OCI-LY3 (cell line): ENCODE data around the gene LRRC38.

Source experiments
- EZH2phosphoT487 ChIP-seq: fragments of 200-600 bp; shearing (Covaris generic); IDR thresholded peaks from 2 replicates; pipeline ENCODE4 v1.6.1; 2018; ENCODE audit warnings: antibody characterized with exemption, mixed run types, low read depth
- TF ChIP-seq, protein P1 (sequence below): fragments of 200-600, 300-600 bp; sonication (generic); IDR thresholded peaks from 2 replicates; pipeline ENCODE4 v1.5.1; 2014; ENCODE audit warnings: antibody characterized with exemption, low read length, low read depth

DNA sequence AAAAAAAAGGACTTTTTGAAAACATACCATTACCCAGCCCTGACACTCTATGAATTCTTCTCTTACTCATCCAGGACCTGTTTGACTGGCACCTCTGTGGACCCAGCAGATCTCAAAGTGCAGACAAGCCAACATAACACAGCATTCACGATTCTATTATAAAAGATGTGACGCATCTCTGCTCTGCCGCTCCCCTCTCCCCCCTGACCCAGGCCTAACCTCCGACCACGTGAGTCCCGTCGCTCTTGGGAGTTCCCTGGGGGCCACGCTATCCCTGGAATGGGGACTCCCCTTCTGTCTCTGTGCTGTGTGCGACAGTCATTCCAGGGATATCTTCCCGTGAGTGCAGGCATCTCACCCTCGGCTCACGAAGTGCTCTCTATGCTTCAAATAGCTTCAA, 21.1 kb downstream of the LRRC38 start:
- TF ChIP-seq, protein P1, sequence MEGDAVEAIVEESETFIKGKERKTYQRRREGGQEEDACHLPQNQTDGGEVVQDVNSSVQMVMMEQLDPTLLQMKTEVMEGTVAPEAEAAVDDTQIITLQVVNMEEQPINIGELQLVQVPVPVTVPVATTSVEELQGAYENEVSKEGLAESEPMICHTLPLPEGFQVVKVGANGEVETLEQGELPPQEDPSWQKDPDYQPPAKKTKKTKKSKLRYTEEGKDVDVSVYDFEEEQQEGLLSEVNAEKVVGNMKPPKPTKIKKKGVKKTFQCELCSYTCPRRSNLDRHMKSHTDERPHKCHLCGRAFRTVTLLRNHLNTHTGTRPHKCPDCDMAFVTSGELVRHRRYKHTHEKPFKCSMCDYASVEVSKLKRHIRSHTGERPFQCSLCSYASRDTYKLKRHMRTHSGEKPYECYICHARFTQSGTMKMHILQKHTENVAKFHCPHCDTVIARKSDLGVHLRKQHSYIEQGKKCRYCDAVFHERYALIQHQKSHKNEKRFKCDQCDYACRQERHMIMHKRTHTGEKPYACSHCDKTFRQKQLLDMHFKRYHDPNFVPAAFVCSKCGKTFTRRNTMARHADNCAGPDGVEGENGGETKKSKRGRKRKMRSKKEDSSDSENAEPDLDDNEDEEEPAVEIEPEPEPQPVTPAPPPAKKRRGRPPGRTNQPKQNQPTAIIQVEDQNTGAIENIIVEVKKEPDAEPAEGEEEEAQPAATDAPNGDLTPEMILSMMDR: no peak
- TF ChIP-seq EZH2phosphoT487: no peak
